Endothelial cell of umbilical vein (primary cell): ENCODE results near the gene EPHA5.

Experiments used
- CTCF ChIP-seq, 2 donors: IDR thresholded peaks; 1 replicate in 1 of 2; 2 replicates in 1 of 2; pipeline ENCODE4 v1.5.1; 2011; ENCODE audit warnings: low read length in 2 of 2, mild to moderate bottlenecking in 2 of 2, moderate library complexity in 2 of 2, control low read depth in 1 of 2, inconsistent platforms in 1 of 2, low read depth in 1 of 2; ENCODE audit not compliant: insufficient read depth in 1 of 2; ENCODE audit errors: extremely low read depth in 1 of 2
- EZH2 ChIP-seq: IDR thresholded peaks from 2 replicates; pipeline ENCODE4 v1.6.1; 2012; ENCODE audit warnings: borderline replicate concordance, low read depth, mild to moderate bottlenecking, moderate library complexity, low read length, inconsistent platforms; ENCODE audit not compliant: severe bottlenecking
- FOS ChIP-seq: IDR thresholded peaks from 2 replicates; pipeline ENCODE4 v1.6.1; 2011; ENCODE audit warnings: mild to moderate bottlenecking, low read length, moderate library complexity, borderline replicate concordance; ENCODE audit not compliant: insufficient read depth
- GATA2 ChIP-seq: IDR thresholded peaks from 2 replicates; pipeline ENCODE4 v1.7.0; 2011; ENCODE audit warnings: low read depth, mild to moderate bottlenecking, moderate library complexity, mixed read lengths, low read length; ENCODE audit not compliant: insufficient read length, insufficient read depth
- JUN ChIP-seq: IDR thresholded peaks from 2 replicates; pipeline ENCODE4 v1.6.1; 2011; ENCODE audit warnings: borderline replicate concordance, low read depth; ENCODE audit not compliant: insufficient read length, insufficient read depth
- MYC ChIP-seq: IDR thresholded peaks from one replicate; pipeline ENCODE4 v1.6.1; 2011; ENCODE audit warnings: mild to moderate bottlenecking, low read depth, low read length
- POLR2A ChIP-seq: IDR thresholded peaks from 2 replicates; pipeline ENCODE4 v1.6.1; 2012; ENCODE audit warnings: low read depth, mild to moderate bottlenecking, control low read depth, low read length
- POLR2AphosphoS5 ChIP-seq: IDR thresholded peaks from 2 replicates; pipeline ENCODE4 v1.6.1; 2012; ENCODE audit warnings: low read depth, mild to moderate bottlenecking, control low read depth, low read length, moderate library complexity; ENCODE audit not compliant: insufficient read depth
- TF ChIP-seq, protein P1 (sequence below): IDR thresholded peaks from 2 replicates; pipeline ENCODE4 v1.6.1; 2011; ENCODE audit not compliant: insufficient read depth, insufficient read length

GRCh38 chr4:65391814-65392213 is 278.5 kb downstream of the EPHA5 start:
- no peak for TF ChIP-seq CTCF (IDR thresholded peaks at IDR 0.05; ENCODE audit: extremely low read depth in 1 of 2, insufficient read depth in 1 of 2, low read depth in 1 of 2, low read length in 2 of 2)
- no peak for TF ChIP-seq EZH2
- TF ChIP-seq POLR2AphosphoS5: no peak
- TF ChIP-seq POLR2A: no peak
- TF ChIP-seq JUN: no peak
- no peak for TF ChIP-seq MYC
- TF ChIP-seq, protein P1, sequence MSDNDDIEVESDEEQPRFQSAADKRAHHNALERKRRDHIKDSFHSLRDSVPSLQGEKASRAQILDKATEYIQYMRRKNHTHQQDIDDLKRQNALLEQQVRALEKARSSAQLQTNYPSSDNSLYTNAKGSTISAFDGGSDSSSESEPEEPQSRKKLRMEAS: no peak
- TF ChIP-seq FOS: no peak
- TF ChIP-seq GATA2: no peak
